Measurements from ENCODE around the gene TMEM179B.
A peak's percentile ranks its signal among the peaks of the same experiment; 100 is the strongest.

TMEM179B gene

DNA sequence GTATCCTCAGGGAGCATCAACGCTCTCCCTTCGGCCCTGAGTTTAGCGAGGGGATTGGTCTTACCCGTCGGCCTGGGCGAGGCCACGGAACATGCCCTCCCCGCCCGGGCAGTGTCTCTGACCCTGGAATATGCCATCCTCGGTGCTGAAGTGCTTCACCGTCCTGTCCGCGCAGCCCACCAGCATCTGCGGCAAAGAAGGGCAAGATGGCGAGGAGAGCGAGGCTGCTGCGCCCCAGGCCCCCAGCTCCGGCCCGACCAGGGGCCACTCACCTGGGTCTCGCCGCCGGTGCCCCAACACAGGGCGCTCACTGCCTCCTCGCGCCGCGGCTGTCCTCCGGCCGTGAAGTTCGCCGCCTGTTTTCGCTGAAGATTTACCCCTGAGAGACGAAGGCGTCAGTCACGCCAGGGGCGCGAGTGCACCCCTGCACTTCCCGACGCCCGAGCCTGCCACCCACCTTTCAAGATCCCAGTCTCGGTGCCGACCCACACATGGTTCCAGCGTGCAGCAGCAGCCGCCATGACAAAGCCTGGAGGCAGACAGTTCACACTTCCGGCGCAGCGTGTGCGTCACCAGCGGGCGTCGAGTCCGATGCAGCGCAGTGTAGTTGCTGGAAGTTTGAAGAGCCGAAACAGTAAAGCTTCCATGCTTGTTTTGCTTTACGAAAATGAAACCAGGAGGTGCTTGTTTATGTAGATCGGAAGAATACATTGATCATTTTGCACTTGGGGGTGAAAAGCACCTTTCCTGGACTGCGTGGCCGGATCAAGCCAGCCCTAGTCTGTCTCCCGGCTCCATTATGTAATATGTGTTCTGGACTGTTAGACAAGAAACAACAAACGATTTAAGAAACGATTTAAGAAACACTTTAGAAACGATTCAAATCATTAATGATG, 52.1 kb downstream of the TMEM179B start, which contains the start of gene WDR74:
Gene WDR74, minus strand, starts transcription at position 541 of the 896 bp plus-strand sequence. Its CDS starts 20 bp downstream, at position 521.
- DNase-seq = peak; percentile 87 to 92
